Body of pancreas (tissue), 4 donors: ENCODE measurements around the gene PDE10A.

Experiments
- CTCF ChIP-seq, 7 experiments: fragments of 450-650 bp in 4 of 7; fragments of 200-600 bp in 3 of 7; sonication (generic) in 3 of 7; IDR thresholded peaks; one replicate each; pipeline ENCODE4 v1.5.1; 2016 to 2019; ENCODE audit warnings: antibody characterized with exemption in 7 of 7
- POLR2A ChIP-seq, 3 donors: fragments of 450-650 bp; IDR thresholded peaks; one replicate each; pipeline ENCODE4 v1.6.1; 2016; ENCODE audit warnings: antibody characterized with exemption in 3 of 3, mild to moderate bottlenecking in 2 of 3

- TF ChIP-seq CTCF (IDR thresholded peaks at IDR 0.05) (peak in 2 of 7 experiments; percentile 8 to 9), POLR2A (IDR thresholded peaks at IDR 0.05) (no peak)
Observed at GRCh38 chr6:165573671-165574070, 89.4 kb downstream of the PDE10A start.
